ENCODE measurements around the gene BLOC1S6.

GRCh38 chr15:45586125-45586524 is 1.1 kb upstream of the BLOC1S6 start:
- TF ChIP-seq CTCF (IDR thresholded peaks at IDR 0.05) (no peak), POLR2A (IDR thresholded peaks at IDR 0.05) (no peak)
